HepG2 (cell line): ENCODE results near the gene CD53. TPM values are rescaled to one million over a fixed set of nuclear protein-coding genes. Genes with fewer than 3 reads are reported as not detected.

Experiments used
- ATAC-seq: fragments of 200-7000 bp; cut with Tn5 transposase; 3 replicates; pipeline ENCODE4 v1.9.1; 2020; ENCODE audit warnings: mild to moderate bottlenecking, moderate library complexity
- BruUV-seq: library from RNA; stranded (reverse); fragments of 400-500 nt; replicated peaks from 2 replicates; lab custom pipeline; 2021; lab: Mats Ljungman, UMichigan
- CTCF ChIA-PET: fragments of 300-600 bp; formaldehyde crosslinking; extraction: SDS; loops from one replicate; lab custom pipeline; 2021; ENCODE audit warnings: low total read pairs, inconsistent platforms, low intra/inter-chr PET ratio; lab: Yijun Ruan, JAX
- POLR2A ChIA-PET: fragments of 350-600 bp; sonication (Branson Sonifier 250); formaldehyde crosslinking; loops from one replicate; lab custom pipeline; 2020; ENCODE audit warnings: antibody characterized with exemption, inconsistent platforms; lab: Yijun Ruan, JAX
- DNase-seq: peaks from one replicate; pipeline ENCODE4 v3.0.0-alpha.2; 2015; ENCODE audit warnings: low spot score
- FAIRE-seq: peaks from 3 replicates; lab custom pipeline; 2011; peaks lifted over from hg19 to GRCh38; lab: Jason Lieb, UNC
- H2AFZ ChIP-seq: one replicate; pipeline ENCODE4 v1.6.1; 2011; ENCODE audit warnings: low read length, inconsistent platforms
- H3K27ac ChIP-seq: fragments of 300-600 bp; 3 replicates; pipeline ENCODE4 v1.8.0; 2011; ENCODE audit warnings: mixed run types, mild to moderate bottlenecking, mixed read lengths, low read length, inconsistent platforms; ENCODE audit not compliant: insufficient read depth; ENCODE audit errors: extremely low read length
- H3K27me3 ChIP-seq, 2 experiments: fragments of 200-600 bp in 1 of 2; 2 replicates in 1 of 2; 3 replicates in 1 of 2; pipeline versions ENCODE4 v1.6.0 to v1.8.0; 2011; ENCODE audit warnings: low read length in 2 of 2, mild to moderate bottlenecking in 2 of 2, moderate library complexity in 2 of 2, inconsistent platforms in 1 of 2; ENCODE audit not compliant: insufficient read depth in 2 of 2, control insufficient read depth in 1 of 2
- H3K36me3 ChIP-seq, 2 experiments: fragments of 200-600 bp in 1 of 2; replicated peaks in 1 of 2; 2 replicates in 1 of 2; 3 replicates in 1 of 2; pipeline versions ENCODE4 v1.5.1 to v1.8.0; 2011; ENCODE audit warnings: low read length in 2 of 2, inconsistent platforms in 1 of 2; ENCODE audit not compliant: insufficient read depth in 2 of 2, control insufficient read depth in 1 of 2
- H3K4me1 ChIP-seq: 2 replicates; pipeline ENCODE4 v1.5.1; 2012; ENCODE audit warnings: low read length, inconsistent platforms; ENCODE audit not compliant: insufficient read depth
- H3K4me2 ChIP-seq: 2 replicates; pipeline ENCODE4 v1.6.0; 2011; ENCODE audit warnings: low read depth, low read length, inconsistent platforms
- H3K4me3 ChIP-seq, 3 experiments: fragments of 200-600 bp in 1 of 3; sonication (generic), shearing (Covaris generic) in 1 of 3; replicated peaks in 1 of 3; 2 replicates each; pipeline ENCODE4 v1.5.1; 2011 to 2016; ENCODE audit warnings: low read length in 3 of 3, inconsistent platforms in 2 of 3, low read depth in 2 of 3, mild to moderate bottlenecking in 2 of 3, control low read depth in 1 of 3, mixed read lengths in 1 of 3; ENCODE audit not compliant: insufficient read depth in 1 of 3
- H3K79me2 ChIP-seq: one replicate; pipeline ENCODE4 v1.6.1; 2011; ENCODE audit warnings: low read length, inconsistent platforms; ENCODE audit not compliant: insufficient read depth
- H3K9ac ChIP-seq: 2 replicates; pipeline ENCODE4 v1.6.0; 2011; ENCODE audit warnings: mild to moderate bottlenecking, low read depth, low read length, inconsistent platforms; ENCODE audit not compliant: insufficient read depth
- H3K9me3 ChIP-seq: 2 replicates; pipeline ENCODE4 v1.5.1; 2012; ENCODE audit warnings: mild to moderate bottlenecking, low read length
- H4K20me1 ChIP-seq: 2 replicates; pipeline ENCODE4 v1.6.0; 2011; ENCODE audit warnings: inconsistent platforms, mild to moderate bottlenecking, low read length, moderate library complexity; ENCODE audit not compliant: insufficient read depth
- GFI1 ChIP-seq: sonication (generic); formaldehyde crosslinking; IDR thresholded peaks from 2 replicates; pipeline ENCODE4 v1.5.0; 2020; ENCODE audit warnings: missing genetic modification reagents, mild to moderate bottlenecking, borderline replicate concordance
- LCORL ChIP-seq, 2 experiments: fragments of 450-650 bp in 1 of 2; sonication (generic) in 1 of 2; formaldehyde crosslinking in 1 of 2; IDR thresholded peaks; 2 replicates each; pipeline versions ENCODE4 v1.5.0 to v1.6.1; 2017 to 2020; ENCODE audit warnings: antibody characterized with exemption in 1 of 2, missing genetic modification reagents in 1 of 2
- MYNN ChIP-seq: sonication (generic); formaldehyde crosslinking; IDR thresholded peaks from 2 replicates; pipeline ENCODE4 v1.4.0; 2020; ENCODE audit warnings: mild to moderate bottlenecking, low read depth, missing genetic modification reagents
- SKI ChIP-seq: fragments of 450-650 bp; IDR thresholded peaks from one replicate; pipeline ENCODE4 v1.6.1; 2018; ENCODE audit warnings: mild to moderate bottlenecking; ENCODE audit not compliant: partially characterized antibody
- ZNF446 ChIP-seq: sonication (generic); formaldehyde crosslinking; IDR thresholded peaks from 2 replicates; pipeline ENCODE4 v1.5.0; 2020; ENCODE audit warnings: mild to moderate bottlenecking, missing genetic modification reagents
- ZNF484 ChIP-seq: sonication (generic); formaldehyde crosslinking; IDR thresholded peaks from 2 replicates; pipeline ENCODE4 v1.5.1; 2020; ENCODE audit warnings: mild to moderate bottlenecking, low read depth, missing genetic modification reagents, borderline replicate concordance
- in situ Hi-C: cut with HindIII; loops from 2 replicates; pipeline ENCODE4 v1.10.0; 2017; ENCODE audit warnings: low pct_unique_long_range_greater_than_20kb; ENCODE audit not compliant: extremely low pct_ligation_motif_present
- intact Hi-C: fragments of 100-400 bp; cut with micrococcal nuclease; formaldehyde crosslinking; loops from one replicate; pipeline ENCODE4 v1.10.0; 2022; ENCODE audit not compliant: unreplicated experiment
- polyA plus RNA-seq, 8 experiments: library from polyadenylated mRNA; depleted of rRNA in 3 of 8; stranded (reverse) in 7 of 8; unstranded in 1 of 8; fragments of >200 nt; fragmentation: Illumina TruSeq in 4 of 8; extraction: Trizol in 4 of 8; gene quantifications; 2 replicates each; pipeline versions ENCODE4 v1.2.1 to v1.2.3, GENCODE V29; 2011 to 2016; ENCODE audit warnings: low read depth in 4 of 8, missing spikeins in 1 of 8, mixed read lengths in 1 of 8; ENCODE audit not compliant: insufficient read depth in 1 of 8
- total RNA-seq, 5 experiments: library from RNA; depleted of rRNA; stranded (reverse); fragments of >200 nt; fragmentation: Illumina TruSeq; extraction: Trizol; gene quantifications; 2 replicates each; pipeline ENCODE4 v1.2.3, GENCODE V29; 2016; ENCODE audit warnings: low read depth in 1 of 5
- TF ChIP-seq, protein P1 (sequence below): sonication (generic); formaldehyde crosslinking; IDR thresholded peaks from 2 replicates; pipeline ENCODE4 v1.5.0; 2020; ENCODE audit warnings: missing genetic modification reagents, mild to moderate bottlenecking, borderline replicate concordance
- TF ChIP-seq, protein P2 (sequence below): sonication (generic); formaldehyde crosslinking; IDR thresholded peaks from 2 replicates; pipeline ENCODE4 v1.4.0; 2020; ENCODE audit warnings: missing genetic modification reagents
- TF ChIP-seq, protein P3 (sequence below): sonication (generic); formaldehyde crosslinking; IDR thresholded peaks from 2 replicates; pipeline ENCODE4 v1.4.0; 2020; ENCODE audit warnings: low read depth, mild to moderate bottlenecking, missing genetic modification reagents
- TF ChIP-seq, protein P4 (sequence below): sonication (generic); formaldehyde crosslinking; IDR thresholded peaks from 2 replicates; pipeline ENCODE4 v1.4.0; 2020; ENCODE audit warnings: missing genetic modification reagents
- TF ChIP-seq, protein P5 (sequence below): fragments of 450-650 bp; IDR thresholded peaks from 2 replicates; pipeline ENCODE4 v1.6.1; 2017; ENCODE audit warnings: mild to moderate bottlenecking
- TF ChIP-seq, protein P6 (sequence below), 2 experiments: IDR thresholded peaks; 2 replicates each; pipeline ENCODE4 v1.6.1; 2011 to 2012; ENCODE audit warnings: low read length in 2 of 2, borderline replicate concordance in 1 of 2, low read depth in 1 of 2, mild to moderate bottlenecking in 1 of 2, moderate library complexity in 1 of 2

CD53 gene
- total and polyA plus RNA-seq, 2 of the 13 experiments (the other 11 are each of a cell fraction or from before 2014, with no cell fraction given) = not detected

DNA sequence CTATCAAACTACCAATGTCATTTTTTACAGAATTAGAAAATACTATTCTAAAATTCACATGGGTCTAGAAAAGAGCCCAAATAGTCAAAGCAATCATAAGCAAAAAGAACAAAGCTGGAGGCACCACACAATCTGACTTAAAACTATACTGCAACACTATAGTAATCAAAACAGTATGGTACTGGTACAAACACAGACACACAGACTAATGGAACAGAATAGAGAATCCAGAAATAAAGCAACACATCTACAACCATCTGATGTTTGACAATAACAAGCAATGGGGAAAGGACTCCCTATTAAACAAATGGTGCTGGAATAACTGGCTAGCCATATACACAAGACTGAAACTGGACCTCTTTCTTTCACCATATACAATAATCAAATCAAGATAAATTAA, 39.8 kb downstream of the CD53 start:
- BruUV-seq = no TSS peak
- Histone ChIP-seq H3K27me3 (no peaks in the 10 kb centered on the region), H3K9me3 (no peaks in the 10 kb centered on the region), H4K20me1 (no peaks in the 10 kb centered on the region), H3K9ac (no peak overlapping the region), H3K4me2 (no peak overlapping the region), H3K4me3 (no peak overlapping the region), H3K27ac (no peak overlapping the region), H3K4me1 (no peaks in the 10 kb centered on the region), H2AFZ (no peak overlapping the region), H3K36me3 (no peaks in the 10 kb centered on the region), H3K79me2 (no peaks in the 10 kb centered on the region)
- CTCF ChIA-PET = no interaction called here
- POLR2A ChIA-PET = no interaction called here
- DNase-seq = no peak
- in situ Hi-C loops (no loop called here), intact Hi-C loops (no loop called here)
- FAIRE-seq = no peak
- ATAC-seq = no peak
- TF ChIP-seq MYNN (CRISPR knock-in tag) (no peak), GFI1 (CRISPR knock-in tag) (no peak), ZNF484 (CRISPR knock-in tag) (no peak), ZNF446 (CRISPR knock-in tag) (no peak), SKI (no peak), LCORL (IDR thresholded peaks at IDR 0.05) (no peak), LCORL (CRISPR knock-in tag; IDR thresholded peaks at IDR 0.05) (no peak)
- TF ChIP-seq, protein P1, sequence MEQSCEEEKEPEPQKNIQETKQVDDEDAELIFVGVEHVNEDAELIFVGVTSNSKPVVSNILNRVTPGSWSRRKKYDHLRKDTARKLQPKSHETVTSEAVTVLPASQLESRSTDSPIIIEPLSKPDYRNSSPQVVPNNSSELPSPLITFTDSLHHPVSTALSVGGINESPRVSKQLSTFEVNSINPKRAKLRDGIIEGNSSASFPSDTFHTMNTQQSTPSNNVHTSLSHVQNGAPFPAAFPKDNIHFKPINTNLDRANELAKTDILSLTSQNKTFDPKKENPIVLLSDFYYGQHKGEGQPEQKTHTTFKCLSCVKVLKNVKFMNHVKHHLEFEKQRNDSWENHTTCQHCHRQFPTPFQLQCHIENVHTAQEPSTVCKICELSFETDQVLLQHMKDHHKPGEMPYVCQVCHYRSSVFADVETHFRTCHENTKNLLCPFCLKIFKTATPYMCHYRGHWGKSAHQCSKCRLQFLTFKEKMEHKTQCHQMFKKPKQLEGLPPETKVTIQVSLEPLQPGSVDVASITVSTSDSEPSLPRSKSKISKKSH (CRISPR knock-in tag) = no peak
- TF ChIP-seq, protein P2, sequence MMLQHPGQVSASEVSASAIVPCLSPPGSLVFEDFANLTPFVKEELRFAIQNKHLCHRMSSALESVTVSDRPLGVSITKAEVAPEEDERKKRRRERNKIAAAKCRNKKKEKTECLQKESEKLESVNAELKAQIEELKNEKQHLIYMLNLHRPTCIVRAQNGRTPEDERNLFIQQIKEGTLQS = no peak
- TF ChIP-seq, protein P3, sequence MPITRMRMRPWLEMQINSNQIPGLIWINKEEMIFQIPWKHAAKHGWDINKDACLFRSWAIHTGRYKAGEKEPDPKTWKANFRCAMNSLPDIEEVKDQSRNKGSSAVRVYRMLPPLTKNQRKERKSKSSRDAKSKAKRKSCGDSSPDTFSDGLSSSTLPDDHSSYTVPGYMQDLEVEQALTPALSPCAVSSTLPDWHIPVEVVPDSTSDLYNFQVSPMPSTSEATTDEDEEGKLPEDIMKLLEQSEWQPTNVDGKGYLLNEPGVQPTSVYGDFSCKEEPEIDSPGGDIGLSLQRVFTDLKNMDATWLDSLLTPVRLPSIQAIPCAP (CRISPR knock-in tag) = no peak
- TF ChIP-seq, protein P4, sequence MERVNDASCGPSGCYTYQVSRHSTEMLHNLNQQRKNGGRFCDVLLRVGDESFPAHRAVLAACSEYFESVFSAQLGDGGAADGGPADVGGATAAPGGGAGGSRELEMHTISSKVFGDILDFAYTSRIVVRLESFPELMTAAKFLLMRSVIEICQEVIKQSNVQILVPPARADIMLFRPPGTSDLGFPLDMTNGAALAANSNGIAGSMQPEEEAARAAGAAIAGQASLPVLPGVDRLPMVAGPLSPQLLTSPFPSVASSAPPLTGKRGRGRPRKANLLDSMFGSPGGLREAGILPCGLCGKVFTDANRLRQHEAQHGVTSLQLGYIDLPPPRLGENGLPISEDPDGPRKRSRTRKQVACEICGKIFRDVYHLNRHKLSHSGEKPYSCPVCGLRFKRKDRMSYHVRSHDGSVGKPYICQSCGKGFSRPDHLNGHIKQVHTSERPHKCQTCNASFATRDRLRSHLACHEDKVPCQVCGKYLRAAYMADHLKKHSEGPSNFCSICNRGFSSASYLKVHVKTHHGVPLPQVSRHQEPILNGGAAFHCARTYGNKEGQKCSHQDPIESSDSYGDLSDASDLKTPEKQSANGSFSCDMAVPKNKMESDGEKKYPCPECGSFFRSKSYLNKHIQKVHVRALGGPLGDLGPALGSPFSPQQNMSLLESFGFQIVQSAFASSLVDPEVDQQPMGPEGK (CRISPR knock-in tag) = no peak
- TF ChIP-seq, protein P5, sequence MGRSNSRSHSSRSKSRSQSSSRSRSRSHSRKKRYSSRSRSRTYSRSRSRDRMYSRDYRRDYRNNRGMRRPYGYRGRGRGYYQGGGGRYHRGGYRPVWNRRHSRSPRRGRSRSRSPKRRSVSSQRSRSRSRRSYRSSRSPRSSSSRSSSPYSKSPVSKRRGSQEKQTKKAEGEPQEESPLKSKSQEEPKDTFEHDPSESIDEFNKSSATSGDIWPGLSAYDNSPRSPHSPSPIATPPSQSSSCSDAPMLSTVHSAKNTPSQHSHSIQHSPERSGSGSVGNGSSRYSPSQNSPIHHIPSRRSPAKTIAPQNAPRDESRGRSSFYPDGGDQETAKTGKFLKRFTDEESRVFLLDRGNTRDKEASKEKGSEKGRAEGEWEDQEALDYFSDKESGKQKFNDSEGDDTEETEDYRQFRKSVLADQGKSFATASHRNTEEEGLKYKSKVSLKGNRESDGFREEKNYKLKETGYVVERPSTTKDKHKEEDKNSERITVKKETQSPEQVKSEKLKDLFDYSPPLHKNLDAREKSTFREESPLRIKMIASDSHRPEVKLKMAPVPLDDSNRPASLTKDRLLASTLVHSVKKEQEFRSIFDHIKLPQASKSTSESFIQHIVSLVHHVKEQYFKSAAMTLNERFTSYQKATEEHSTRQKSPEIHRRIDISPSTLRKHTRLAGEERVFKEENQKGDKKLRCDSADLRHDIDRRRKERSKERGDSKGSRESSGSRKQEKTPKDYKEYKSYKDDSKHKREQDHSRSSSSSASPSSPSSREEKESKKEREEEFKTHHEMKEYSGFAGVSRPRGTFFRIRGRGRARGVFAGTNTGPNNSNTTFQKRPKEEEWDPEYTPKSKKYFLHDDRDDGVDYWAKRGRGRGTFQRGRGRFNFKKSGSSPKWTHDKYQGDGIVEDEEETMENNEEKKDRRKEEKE = no peak
- TF ChIP-seq, protein P6, sequence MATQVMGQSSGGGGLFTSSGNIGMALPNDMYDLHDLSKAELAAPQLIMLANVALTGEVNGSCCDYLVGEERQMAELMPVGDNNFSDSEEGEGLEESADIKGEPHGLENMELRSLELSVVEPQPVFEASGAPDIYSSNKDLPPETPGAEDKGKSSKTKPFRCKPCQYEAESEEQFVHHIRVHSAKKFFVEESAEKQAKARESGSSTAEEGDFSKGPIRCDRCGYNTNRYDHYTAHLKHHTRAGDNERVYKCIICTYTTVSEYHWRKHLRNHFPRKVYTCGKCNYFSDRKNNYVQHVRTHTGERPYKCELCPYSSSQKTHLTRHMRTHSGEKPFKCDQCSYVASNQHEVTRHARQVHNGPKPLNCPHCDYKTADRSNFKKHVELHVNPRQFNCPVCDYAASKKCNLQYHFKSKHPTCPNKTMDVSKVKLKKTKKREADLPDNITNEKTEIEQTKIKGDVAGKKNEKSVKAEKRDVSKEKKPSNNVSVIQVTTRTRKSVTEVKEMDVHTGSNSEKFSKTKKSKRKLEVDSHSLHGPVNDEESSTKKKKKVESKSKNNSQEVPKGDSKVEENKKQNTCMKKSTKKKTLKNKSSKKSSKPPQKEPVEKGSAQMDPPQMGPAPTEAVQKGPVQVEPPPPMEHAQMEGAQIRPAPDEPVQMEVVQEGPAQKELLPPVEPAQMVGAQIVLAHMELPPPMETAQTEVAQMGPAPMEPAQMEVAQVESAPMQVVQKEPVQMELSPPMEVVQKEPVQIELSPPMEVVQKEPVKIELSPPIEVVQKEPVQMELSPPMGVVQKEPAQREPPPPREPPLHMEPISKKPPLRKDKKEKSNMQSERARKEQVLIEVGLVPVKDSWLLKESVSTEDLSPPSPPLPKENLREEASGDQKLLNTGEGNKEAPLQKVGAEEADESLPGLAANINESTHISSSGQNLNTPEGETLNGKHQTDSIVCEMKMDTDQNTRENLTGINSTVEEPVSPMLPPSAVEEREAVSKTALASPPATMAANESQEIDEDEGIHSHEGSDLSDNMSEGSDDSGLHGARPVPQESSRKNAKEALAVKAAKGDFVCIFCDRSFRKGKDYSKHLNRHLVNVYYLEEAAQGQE (IDR thresholded peaks at IDR 0.05; ENCODE audit: borderline replicate concordance in 1 of 2, low read depth in 1 of 2, low read length in 2 of 2) = no peak
